Progenitor cell of endocrine pancreas (in vitro differentiated cells): Measurements from ENCODE around the gene PRKCD. TPM values are rescaled to one million over a fixed set of nuclear protein-coding genes. Genes with fewer than 3 reads are reported as not detected.
A peak's percentile ranks its signal among the peaks of the same experiment; 100 is the strongest.
"Not testable (repeated sequence)": the region's sequence is repeated elsewhere in the genome, so short reads cannot be mapped to it uniquely, and the experiment has no call there.

Experiments used
- DNase-seq: peaks from one replicate; pipeline ENCODE4 v3.0.0; 2021; ENCODE audit warnings: low spot score; ENCODE audit not compliant: unreplicated experiment
- H3K27ac Mint-ChIP-seq: 2 replicates; pipeline ENCODE4 v1.8.0; 2021; ENCODE audit warnings: mild to moderate bottlenecking, moderate library complexity, mixed read lengths
- H3K27me3 Mint-ChIP-seq: 2 replicates; pipeline ENCODE4 v1.8.0; 2021; ENCODE audit warnings: mixed read lengths
- H3K36me3 Mint-ChIP-seq: 2 replicates; pipeline ENCODE4 v1.8.0; 2022; ENCODE audit warnings: mixed read lengths; ENCODE audit not compliant: insufficient read depth
- H3K4me1 Mint-ChIP-seq: 2 replicates; pipeline ENCODE4 v1.8.0; 2021; ENCODE audit warnings: low read depth, mixed read lengths
- H3K4me3 Mint-ChIP-seq: 2 replicates; pipeline ENCODE4 v1.8.0; 2021; ENCODE audit warnings: low read depth, mild to moderate bottlenecking, moderate library complexity, mixed read lengths
- H3K9me3 Mint-ChIP-seq: 2 replicates; pipeline ENCODE4 v1.8.0; 2021; ENCODE audit warnings: low read depth, mixed read lengths
- total RNA-seq: library from RNA; stranded (reverse); gene quantifications from 2 replicates; pipeline ENCODE4 v1.2.1, GENCODE V29; 2021
- TF ChIP-seq, protein P1 (sequence below): fragments of 200-600 bp; sonication (generic); IDR thresholded peaks from one replicate; pipeline ENCODE4 v1.5.0; 2021; ENCODE audit warnings: antibody characterized with exemption, mild to moderate bottlenecking; ENCODE audit not compliant: unreplicated experiment

PRKCD gene
- total RNA-seq, 1 donor from 2014 or later: 45.8 TPM

GRCh38 chr3:53150247-53151085 lies 10.5 kb upstream of the PRKCD start:
- Mint-ChIP-seq H3K4me1 (peaks cover 28% of the 10 kb centered on the region), H3K27me3 (peaks cover 7% of the 10 kb centered on the region), H3K4me3 (no peak overlapping the region), H3K36me3 (no peaks in the 10 kb centered on the region), H3K27ac (no peak overlapping the region), H3K9me3 (no peaks in the 10 kb centered on the region)
- no peak for DNase-seq
- TF ChIP-seq, protein P1, sequence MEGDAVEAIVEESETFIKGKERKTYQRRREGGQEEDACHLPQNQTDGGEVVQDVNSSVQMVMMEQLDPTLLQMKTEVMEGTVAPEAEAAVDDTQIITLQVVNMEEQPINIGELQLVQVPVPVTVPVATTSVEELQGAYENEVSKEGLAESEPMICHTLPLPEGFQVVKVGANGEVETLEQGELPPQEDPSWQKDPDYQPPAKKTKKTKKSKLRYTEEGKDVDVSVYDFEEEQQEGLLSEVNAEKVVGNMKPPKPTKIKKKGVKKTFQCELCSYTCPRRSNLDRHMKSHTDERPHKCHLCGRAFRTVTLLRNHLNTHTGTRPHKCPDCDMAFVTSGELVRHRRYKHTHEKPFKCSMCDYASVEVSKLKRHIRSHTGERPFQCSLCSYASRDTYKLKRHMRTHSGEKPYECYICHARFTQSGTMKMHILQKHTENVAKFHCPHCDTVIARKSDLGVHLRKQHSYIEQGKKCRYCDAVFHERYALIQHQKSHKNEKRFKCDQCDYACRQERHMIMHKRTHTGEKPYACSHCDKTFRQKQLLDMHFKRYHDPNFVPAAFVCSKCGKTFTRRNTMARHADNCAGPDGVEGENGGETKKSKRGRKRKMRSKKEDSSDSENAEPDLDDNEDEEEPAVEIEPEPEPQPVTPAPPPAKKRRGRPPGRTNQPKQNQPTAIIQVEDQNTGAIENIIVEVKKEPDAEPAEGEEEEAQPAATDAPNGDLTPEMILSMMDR: no peak

GRCh38 chr3:53151086-53151438 lies 9.9 kb upstream of the PRKCD start:
- not testable (repeated sequence) for H3K27me3 Mint-ChIP-seq, H3K27ac Mint-ChIP-seq

DNA sequence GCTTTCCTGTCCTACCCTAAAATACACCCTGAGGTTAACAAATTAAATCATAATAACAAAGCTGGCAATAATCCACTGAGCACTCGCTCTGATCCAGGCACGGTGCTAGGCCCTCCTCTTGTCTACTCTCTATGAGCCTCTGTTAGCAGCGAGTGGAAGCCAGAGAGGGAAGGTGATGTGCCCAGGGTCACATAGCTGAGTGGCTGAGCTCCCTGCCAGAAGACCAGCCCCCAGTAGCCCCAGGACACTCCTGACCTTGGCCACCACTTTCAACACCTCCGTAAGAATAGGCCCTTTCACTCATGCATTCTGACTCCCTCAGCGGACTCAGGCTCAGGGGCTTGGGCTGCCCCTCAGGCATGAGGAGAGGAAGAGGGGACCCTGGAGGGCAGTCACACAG lies 9.5 kb upstream of the PRKCD start:
- peaks cover 7% of the 10 kb centered on the region for H3K27me3 Mint-ChIP-seq
- no peak overlapping the region for H3K4me3 Mint-ChIP-seq
- TF ChIP-seq, protein P1: no peak
- no peaks in the 10 kb centered on the region for H3K9me3 Mint-ChIP-seq
- peaks cover 20% of the 10 kb centered on the region for H3K4me1 Mint-ChIP-seq
- no peaks in the 10 kb centered on the region for H3K36me3 Mint-ChIP-seq
- no peak overlapping the region for H3K27ac Mint-ChIP-seq
- no peak for DNase-seq

More at GRCh38 chr3:53151086-53151438, 9.9 kb upstream of the PRKCD start:
- not testable (repeated sequence) for DNase-seq, H3K36me3 Mint-ChIP-seq, H3K4me3 Mint-ChIP-seq, H3K9me3 Mint-ChIP-seq
- H3K4me1 Mint-ChIP-seq: peaks cover 24% of the 10 kb centered on the region

- Mint-ChIP-seq H3K4me1 (peaks cover 19% of the 10 kb centered on the region), H3K9me3 (no peaks in the 10 kb centered on the region)
- DNase-seq: no peak
These were observed 8.9 kb upstream of the PRKCD start for GRCh38 chr3:53151870-53152660.

GRCh38 chr3:53153264-53153823 lies 7.7 kb upstream of the PRKCD start:
- Mint-ChIP-seq H3K4me3 (no peak overlapping the region), H3K27me3 (peaks cover 7% of the 10 kb centered on the region), H3K27ac (peak overlapping the region; percentile 41), H3K36me3 (no peaks in the 10 kb centered on the region), H3K9me3 (no peaks in the 10 kb centered on the region), H3K4me1 (peaks cover 25% of the 10 kb centered on the region)
- TF ChIP-seq, protein P1: no peak
- DNase-seq: no peak

More at GRCh38 chr3:53151870-53152660, 8.9 kb upstream of the PRKCD start:
- no peaks in the 10 kb centered on the region for H3K36me3 Mint-ChIP-seq
- TF ChIP-seq, protein P1: no peak
- H3K27ac Mint-ChIP-seq: no peak overlapping the region
- H3K27me3 Mint-ChIP-seq: peaks cover 7% of the 10 kb centered on the region
- H3K4me3 Mint-ChIP-seq: no peak overlapping the region
